HCT116 (cell line): ENCODE measurements around the gene PTCSC3. TPM values are rescaled to one million over a fixed set of nuclear protein-coding genes. Genes with fewer than 3 reads are reported as not detected.

Source experiments
- ATAC-seq: fragments of 200-7000 bp; cut with Tn5 transposase; 2 replicates; pipeline ENCODE4 v1.9.1; 2020; ENCODE audit warnings: mild to moderate bottlenecking, moderate library complexity
- BruUV-seq: library from RNA; stranded (reverse); fragments of 400-500 nt; replicated peaks from 2 replicates; lab custom pipeline; 2021; lab: Mats Ljungman, UMichigan
- CTCF ChIA-PET: fragments of 300-600 bp; sonication (Branson Sonifier 250); formaldehyde crosslinking; loops from one replicate; lab custom pipeline; 2021; ENCODE audit warnings: antibody characterized with exemption; lab: Charles Lee
- POLR2A ChIA-PET: fragments of 300-600, 350-600 bp; sonication (Branson Sonifier 250); formaldehyde crosslinking; loops from one replicate; lab custom pipeline; 2021; ENCODE audit warnings: antibody characterized with exemption; lab: Charles Lee
- RAD21 ChIA-PET, 2 experiments: fragments of 300-600 bp; sonication (Branson Sonifier 250); formaldehyde crosslinking; loops; one replicate each; lab custom pipeline; 2023; ENCODE audit warnings: low total read pairs in 2 of 2; ENCODE audit not compliant: uncharacterized antibody in 2 of 2, unreplicated experiment in 2 of 2, low non-redundant PET in 1 of 2; lab: Charles Lee
- DNase-seq: peaks from one replicate; pipeline ENCODE4 v3.0.0-alpha.2; 2010; ENCODE audit warnings: low read depth, low spot score
- H2AFZ ChIP-seq: fragments of 200-600 bp; shearing (Covaris generic), sonication (generic); 2 replicates; pipeline ENCODE4 v1.6.1; 2017; ENCODE audit warnings: low read depth, mixed run types, mixed read lengths, antibody characterized with exemption, low read length; ENCODE audit not compliant: poor library complexity, severe bottlenecking
- H3K27ac ChIP-seq: 2 replicates; pipeline ENCODE4 v1.5.1; 2012; ENCODE audit warnings: low read depth, low read length
- H3K27me3 ChIP-seq: fragments of 200-600 bp; sonication (generic); 2 replicates; pipeline ENCODE4 v1.6.1; 2016; ENCODE audit warnings: mixed run types, low read length, mixed read lengths; ENCODE audit not compliant: insufficient read depth
- H3K36me3 ChIP-seq, 2 experiments: fragments of 200-500 bp in 1 of 2; fragments of 200-600 bp in 1 of 2; sonication (Bioruptor generic) in 1 of 2; sonication (generic) in 1 of 2; 2 replicates each; pipeline versions ENCODE4 v1.5.1 to v1.6.1; 2014 to 2016; ENCODE audit warnings: low read length in 2 of 2, inconsistent platforms in 1 of 2, mixed read lengths in 1 of 2, mixed run types in 1 of 2; ENCODE audit not compliant: insufficient read depth in 2 of 2, control insufficient read depth in 1 of 2
- H3K4me1 ChIP-seq, 2 experiments: fragments of 200-600 bp in 1 of 2; sonication (generic) in 1 of 2; 2 replicates each; pipeline versions ENCODE4 v1.5.1 to v1.6.1; 2012 to 2017; ENCODE audit warnings: low read length in 2 of 2, inconsistent platforms in 1 of 2, mild to moderate bottlenecking in 1 of 2, mixed read lengths in 1 of 2, mixed run types in 1 of 2, moderate library complexity in 1 of 2; ENCODE audit not compliant: insufficient read depth in 2 of 2, control insufficient read depth in 1 of 2
- H3K4me2 ChIP-seq: fragments of 200-600 bp; sonication (generic); 2 replicates; pipeline ENCODE4 v1.6.1; 2017; ENCODE audit warnings: mixed run types, low read length, mixed read lengths
- H3K4me3 ChIP-seq, 2 experiments: fragments of 200-600 bp in 1 of 2; sonication (generic) in 1 of 2; replicated peaks in 1 of 2; 2 replicates each; pipeline ENCODE4 v1.5.1; 2011 to 2016; ENCODE audit warnings: low read length in 2 of 2, control low read depth in 1 of 2, low read depth in 1 of 2, mild to moderate bottlenecking in 1 of 2, mixed read lengths in 1 of 2, mixed run types in 1 of 2
- H3K79me2 ChIP-seq: fragments of 200-600 bp; sonication (generic); 2 replicates; pipeline ENCODE4 v1.6.1; 2017; ENCODE audit warnings: mild to moderate bottlenecking, mixed run types, low read length, moderate library complexity, mixed read lengths; ENCODE audit not compliant: insufficient read depth
- H3K9ac ChIP-seq: fragments of 200-600 bp; sonication (generic); 2 replicates; pipeline ENCODE4 v1.6.1; 2016; ENCODE audit warnings: low read length, mixed read lengths
- H3K9me2 ChIP-seq: fragments of 200-600 bp; sonication (generic), shearing (Covaris generic); 2 replicates; pipeline ENCODE4 v1.6.1; 2017; ENCODE audit warnings: mixed run types, mild to moderate bottlenecking, moderate library complexity; ENCODE audit not compliant: insufficient read depth
- H3K9me3 ChIP-seq, 2 experiments: fragments of 200-500 bp in 1 of 2; fragments of 200-600 bp in 1 of 2; sonication (Bioruptor generic) in 1 of 2; sonication (generic) in 1 of 2; 2 replicates each; pipeline ENCODE4 v1.6.1; 2014 to 2017; ENCODE audit warnings: low read length in 2 of 2, mixed read lengths in 2 of 2, inconsistent platforms in 1 of 2, low read depth in 1 of 2, mild to moderate bottlenecking in 1 of 2, mixed run types in 1 of 2, moderate library complexity in 1 of 2; ENCODE audit not compliant: control insufficient read depth in 1 of 2, insufficient read depth in 1 of 2
- H4K20me1 ChIP-seq: fragments of 200-600 bp; sonication (generic), shearing (Covaris generic); 2 replicates; pipeline ENCODE4 v1.6.1; 2017; ENCODE audit warnings: mixed run types, mild to moderate bottlenecking, moderate library complexity; ENCODE audit not compliant: insufficient read depth
- CBX3 ChIP-seq: IDR thresholded peaks from 2 replicates; pipeline ENCODE4 v1.6.1; 2012; ENCODE audit warnings: low read depth
- CEBPB ChIP-seq: IDR thresholded peaks from 2 replicates; pipeline ENCODE4 v1.6.1; 2012; ENCODE audit warnings: low read depth
- CTCF ChIP-seq, 3 experiments: fragments of 200-600 bp in 1 of 3; sonication (generic) in 1 of 3; IDR thresholded peaks in 2 of 3; conservative IDR thresholded peaks in 1 of 3; 2 replicates each; pipeline ENCODE4 v1.5.1; 2012 to 2017; ENCODE audit warnings: low read depth in 2 of 3, low read length in 2 of 3, antibody characterized with exemption in 1 of 3, borderline replicate concordance in 1 of 3, control low read depth in 1 of 3, mild to moderate bottlenecking in 1 of 3, mixed read lengths in 1 of 3, mixed run types in 1 of 3, moderate library complexity in 1 of 3; ENCODE audit not compliant: insufficient read depth in 1 of 3
- EGR1 ChIP-seq: IDR thresholded peaks from 2 replicates; pipeline ENCODE4 v1.6.1; 2012; ENCODE audit warnings: low read depth
- ELF1 ChIP-seq: IDR thresholded peaks from 2 replicates; pipeline ENCODE4 v1.6.1; 2012; ENCODE audit warnings: low read depth, borderline replicate concordance
- EZH2 ChIP-seq: fragments of 200-600 bp; sonication (generic); IDR thresholded peaks from 2 replicates; pipeline ENCODE4 v1.6.1; 2017; ENCODE audit warnings: antibody characterized with exemption, mixed run types
- EZH2phosphoT487 ChIP-seq: fragments of 200-600 bp; IDR thresholded peaks from 2 replicates; pipeline ENCODE4 v1.6.1; 2018; ENCODE audit warnings: antibody characterized with exemption, borderline replicate concordance
- FOSL1 ChIP-seq: IDR thresholded peaks from 2 replicates; pipeline ENCODE4 v1.6.1; 2012; ENCODE audit warnings: low read depth
- JUND ChIP-seq: IDR thresholded peaks from 2 replicates; pipeline ENCODE4 v1.6.1; 2012
- MAX ChIP-seq: IDR thresholded peaks from 2 replicates; pipeline ENCODE4 v1.6.1; 2012
- POLR2A ChIP-seq: IDR thresholded peaks from 2 replicates; pipeline ENCODE4 v1.7.0; 2011; ENCODE audit warnings: borderline replicate concordance; ENCODE audit not compliant: insufficient read depth, insufficient read length; ENCODE audit errors: extremely low read depth
- POLR2AphosphoS5 ChIP-seq: IDR thresholded peaks from 2 replicates; pipeline ENCODE4 v1.6.1; 2011; ENCODE audit warnings: mild to moderate bottlenecking, low read depth, low read length, moderate library complexity
- RAD21 ChIP-seq: IDR thresholded peaks from 2 replicates; pipeline ENCODE4 v1.6.1; 2012; ENCODE audit warnings: low read depth, mild to moderate bottlenecking
- SIN3A ChIP-seq: IDR thresholded peaks from 2 replicates; pipeline ENCODE4 v1.6.1; 2012; ENCODE audit warnings: low read depth
- SRF ChIP-seq: IDR thresholded peaks from 2 replicates; pipeline ENCODE4 v1.6.1; 2012; ENCODE audit warnings: low read depth
- YY1 ChIP-seq: IDR thresholded peaks from 2 replicates; pipeline ENCODE4 v1.6.1; 2011; ENCODE audit warnings: low read length, low read depth, moderate library complexity, mild to moderate bottlenecking; ENCODE audit not compliant: insufficient replicate concordance; ENCODE audit errors: extremely low read depth
- ZFX ChIP-seq: fragments of 450-650 bp; IDR thresholded peaks from 2 replicates; pipeline ENCODE4 v1.6.1; 2017
- ZNF274 ChIP-seq: fragments of 200-500 bp; sonication (Bioruptor generic); IDR thresholded peaks from 2 replicates; pipeline ENCODE4 v1.6.1; 2014; ENCODE audit warnings: mild to moderate bottlenecking, low read depth, low read length, inconsistent platforms
- intact Hi-C: fragments of 100-400 bp; cut with micrococcal nuclease; formaldehyde crosslinking; loops from 2 replicates; pipeline ENCODE4 v1.10.0; 2022
- total RNA-seq: library from RNA; stranded (reverse); gene quantifications from one replicate; pipeline ENCODE4 v1.2.1, GENCODE V29; 2021; ENCODE audit not compliant: unreplicated experiment

PTCSC3 gene
- total RNA-seq, 1 experiment from 2014 or later: not detected

GRCh38 chr14:36129181-36129580 is 47.3 kb downstream of the PTCSC3 start:
- BruUV-seq: no TSS peak
- Histone ChIP-seq H3K27ac (no peak overlapping the region), H3K4me1 (peaks cover 3 to 9% of the 10 kb centered on the region in 2 experiments; a peak in 2 of 4 replicates), H3K9ac (no peak overlapping the region), H3K79me2 (no peaks in the 10 kb centered on the region), H3K4me3 (no peak overlapping the region), H3K9me3 (no peaks in the 10 kb centered on the region), H3K27me3 (no peaks in the 10 kb centered on the region), H2AFZ (no peak overlapping the region), H4K20me1 (no peaks in the 10 kb centered on the region), H3K4me2 (peak overlapping the region; percentile 22; the same call in 1 of the 2 replicates), H3K36me3 (no peaks in the 10 kb centered on the region), H3K9me2 (no peaks in the 10 kb centered on the region)
- DNase-seq (peak; percentile 0), ATAC-seq (no peak)
- RAD21 ChIA-PET: no interaction called here
- POLR2A ChIA-PET: no interaction called here
- CTCF ChIA-PET: no interaction called here
- TF ChIP-seq ELF1: no peak
- no peak for TF ChIP-seq EZH2phosphoT487
- no peak for TF ChIP-seq EGR1
- no peak for TF ChIP-seq EZH2
- TF ChIP-seq ZNF274: no peak
- no peak for TF ChIP-seq SRF
- TF ChIP-seq CTCF (IDR thresholded peaks at IDR 0.05 in 2 of 3, conservative IDR thresholded peaks at IDR 0.05 in 1 of 3; ENCODE audit: borderline replicate concordance in 1 of 3, insufficient read depth in 1 of 3, low read depth in 2 of 3, low read length in 2 of 3): no peak
- no peak for TF ChIP-seq JUND
- no peak for TF ChIP-seq RAD21
- no peak for TF ChIP-seq CBX3
- TF ChIP-seq CEBPB: no peak
- TF ChIP-seq POLR2A: no peak
- TF ChIP-seq SIN3A: no peak
- no peak for TF ChIP-seq MAX
- no peak for TF ChIP-seq FOSL1
- no peak for TF ChIP-seq POLR2AphosphoS5
- TF ChIP-seq ZFX: no peak
- TF ChIP-seq YY1: no peak
- intact Hi-C loops: no loop called here
